ENCODE results near the gene SLC4A5.
"Not testable (repeated sequence)": the region's sequence is repeated elsewhere in the genome, so short reads cannot be mapped to it uniquely, and the experiment has no call there.

The SLC4A5 gene

GRCh38 chr2:74366036-74366435 lies 22.8 kb upstream of the SLC4A5 start:
- no peak overlapping the region for H3K9ac ChIP-seq (ENCODE audit: low read depth, low read length)
- no peak overlapping the region for H3K27ac ChIP-seq (ENCODE audit: low read length)
- H3K9me3 ChIP-seq (ENCODE audit: insufficient read depth, low read depth, low read length): no peaks in the 10 kb centered on the region
- H3K4me1 ChIP-seq (ENCODE audit: insufficient read depth, low read length): no peaks in the 10 kb centered on the region
- H3K4me3 ChIP-seq (ENCODE audit: low read length): no peak overlapping the region
- peaks cover 100% of the 10 kb centered on the region for H3K36me3 ChIP-seq (ENCODE audit: insufficient read depth, low read depth, low read length)
- no peaks in the 10 kb centered on the region for H3K27me3 ChIP-seq (ENCODE audit: insufficient read depth, low read length)

GRCh38 chr2:74364533-74365505 lies 21.6 kb upstream of the SLC4A5 start:
- peaks cover 100% of the 10 kb centered on the region for H3K36me3 ChIP-seq (ENCODE audit: insufficient read depth, low read depth, low read length)
- no peaks in the 10 kb centered on the region for H3K4me1 ChIP-seq (ENCODE audit: insufficient read depth, low read length)
- no peaks in the 10 kb centered on the region for H3K27me3 ChIP-seq (ENCODE audit: insufficient read depth, low read length)
- H3K9ac ChIP-seq (ENCODE audit: low read depth, low read length): no peak overlapping the region
- H3K9me3 ChIP-seq (ENCODE audit: insufficient read depth, low read depth, low read length): no peaks in the 10 kb centered on the region
- no peak overlapping the region for H3K27ac ChIP-seq (ENCODE audit: low read length)
- H3K4me3 ChIP-seq (ENCODE audit: low read length): no peak overlapping the region

- Histone ChIP-seq H3K4me1 (ENCODE audit: insufficient read depth, low read length) (peaks cover 4% of the 10 kb centered on the region; the same call in 1 of the 2 replicates), H3K9me3 (ENCODE audit: insufficient read depth, low read depth, low read length) (no peaks in the 10 kb centered on the region), H3K27ac (ENCODE audit: low read length) (no peak overlapping the region), H3K9ac (ENCODE audit: low read depth, low read length) (no peak overlapping the region), H3K4me3 (ENCODE audit: low read length) (no peak overlapping the region), H3K27me3 (ENCODE audit: insufficient read depth, low read length) (no peaks in the 10 kb centered on the region), H3K36me3 (ENCODE audit: insufficient read depth, low read depth, low read length) (peaks cover 94% of the 10 kb centered on the region)
Observed at GRCh38 chr2:74361327-74361726, 18.1 kb upstream of the SLC4A5 start.

- no peaks in the 10 kb centered on the region for H3K9me3 ChIP-seq (ENCODE audit: insufficient read depth, low read depth, low read length)
- H3K27me3 ChIP-seq (ENCODE audit: insufficient read depth, low read length): no peaks in the 10 kb centered on the region
- peaks cover 4% of the 10 kb centered on the region; the same call in 1 of the 2 replicates for H3K4me1 ChIP-seq (ENCODE audit: insufficient read depth, low read length)
- peaks cover 66% of the 10 kb centered on the region for H3K36me3 ChIP-seq (ENCODE audit: insufficient read depth, low read depth, low read length)
- no peak overlapping the region for H3K27ac ChIP-seq (ENCODE audit: low read length)
- H3K4me3 ChIP-seq (ENCODE audit: low read length): no peak overlapping the region
- H3K9ac ChIP-seq (ENCODE audit: low read depth, low read length): no peak overlapping the region
Observed at GRCh38 chr2:74357627-74358026, 14.4 kb upstream of the SLC4A5 start.

- Histone ChIP-seq H3K4me3 (ENCODE audit: low read length) (no peak overlapping the region), H3K9me3 (ENCODE audit: insufficient read depth, low read depth, low read length) (no peaks in the 10 kb centered on the region), H3K27ac (ENCODE audit: low read length) (no peak overlapping the region), H3K27me3 (ENCODE audit: insufficient read depth, low read length) (no peaks in the 10 kb centered on the region), H3K4me1 (ENCODE audit: insufficient read depth, low read length) (no peaks in the 10 kb centered on the region; the same call in 1 of the 2 replicates), H3K9ac (ENCODE audit: low read depth, low read length) (no peak overlapping the region), H3K36me3 (ENCODE audit: insufficient read depth, low read depth, low read length) (no peaks in the 10 kb centered on the region)
Observed at GRCh38 chr2:74349889-74350288, 6.7 kb upstream of the SLC4A5 start.

- Histone ChIP-seq H3K9ac (ENCODE audit: low read depth, low read length) (no peak overlapping the region), H3K27me3 (ENCODE audit: insufficient read depth, low read length) (no peaks in the 10 kb centered on the region), H3K4me3 (ENCODE audit: low read length) (no peak overlapping the region), H3K9me3 (ENCODE audit: insufficient read depth, low read depth, low read length) (no peaks in the 10 kb centered on the region), H3K27ac (ENCODE audit: low read length) (no peak overlapping the region), H3K4me1 (ENCODE audit: insufficient read depth, low read length) (no peaks in the 10 kb centered on the region; the same call in 1 of the 2 replicates), H3K36me3 (ENCODE audit: insufficient read depth, low read depth, low read length) (no peaks in the 10 kb centered on the region)
Observed at GRCh38 chr2:74347742-74348141, 4.5 kb upstream of the SLC4A5 start.

- Histone ChIP-seq H3K27ac (ENCODE audit: low read length) (no peak overlapping the region), H3K36me3 (ENCODE audit: insufficient read depth, low read depth, low read length) (no peaks in the 10 kb centered on the region), H3K4me1 (ENCODE audit: insufficient read depth, low read length) (no peaks in the 10 kb centered on the region; the same call in 1 of the 2 replicates), H3K9ac (ENCODE audit: low read depth, low read length) (no peak overlapping the region), H3K4me3 (ENCODE audit: low read length) (no peak overlapping the region), H3K27me3 (ENCODE audit: insufficient read depth, low read length) (no peaks in the 10 kb centered on the region), H3K9me3 (ENCODE audit: insufficient read depth, low read depth, low read length) (no peaks in the 10 kb centered on the region)
Observed at GRCh38 chr2:74347303-74347702, 4.1 kb upstream of the SLC4A5 start.

- Histone ChIP-seq H3K9ac (ENCODE audit: low read depth, low read length) (no peak overlapping the region), H3K27ac (ENCODE audit: low read length) (no peak overlapping the region)
Observed at GRCh38 chr2:74345272-74345943, 2.2 kb upstream of the SLC4A5 start.

GRCh38 chr2:74336227-74336626 lies 7.0 kb downstream of the SLC4A5 start:
- H3K4me1 ChIP-seq (ENCODE audit: insufficient read depth, low read length); H3K9me3 ChIP-seq (ENCODE audit: insufficient read depth, low read depth, low read length); H3K27me3 ChIP-seq (ENCODE audit: insufficient read depth, low read length); H3K36me3 ChIP-seq (ENCODE audit: insufficient read depth, low read depth, low read length); H3K27ac ChIP-seq (ENCODE audit: low read length); H3K4me3 ChIP-seq (ENCODE audit: low read length); H3K9ac ChIP-seq (ENCODE audit: low read depth, low read length): not testable (repeated sequence)

More at GRCh38 chr2:74345272-74345943, 2.2 kb upstream of the SLC4A5 start:
- Histone ChIP-seq H3K4me3 (ENCODE audit: low read length) (no peak overlapping the region), H3K27me3 (ENCODE audit: insufficient read depth, low read length) (no peaks in the 10 kb centered on the region), H3K4me1 (ENCODE audit: insufficient read depth, low read length) (no peaks in the 10 kb centered on the region; the same call in 1 of the 2 replicates), H3K9me3 (ENCODE audit: insufficient read depth, low read depth, low read length) (no peaks in the 10 kb centered on the region), H3K36me3 (ENCODE audit: insufficient read depth, low read depth, low read length) (no peaks in the 10 kb centered on the region)

- no peaks in the 10 kb centered on the region for H3K27me3 ChIP-seq (ENCODE audit: insufficient read depth, low read length)
- no peak overlapping the region for H3K9ac ChIP-seq (ENCODE audit: low read depth, low read length)
- no peaks in the 10 kb centered on the region for H3K4me1 ChIP-seq (ENCODE audit: insufficient read depth, low read length)
- no peaks in the 10 kb centered on the region for H3K36me3 ChIP-seq (ENCODE audit: insufficient read depth, low read depth, low read length)
- no peak overlapping the region for H3K4me3 ChIP-seq (ENCODE audit: low read length)
- H3K27ac ChIP-seq (ENCODE audit: low read length): no peak overlapping the region
- no peaks in the 10 kb centered on the region for H3K9me3 ChIP-seq (ENCODE audit: insufficient read depth, low read depth, low read length)
Observed at GRCh38 chr2:74334931-74335333, 8.3 kb downstream of the SLC4A5 start.

- Histone ChIP-seq H3K4me3 (ENCODE audit: low read length) (no peak overlapping the region), H3K36me3 (ENCODE audit: insufficient read depth, low read depth, low read length) (no peaks in the 10 kb centered on the region), H3K9me3 (ENCODE audit: insufficient read depth, low read depth, low read length) (no peaks in the 10 kb centered on the region), H3K9ac (ENCODE audit: low read depth, low read length) (no peak overlapping the region), H3K27me3 (ENCODE audit: insufficient read depth, low read length) (no peaks in the 10 kb centered on the region), H3K4me1 (ENCODE audit: insufficient read depth, low read length) (no peaks in the 10 kb centered on the region), H3K27ac (ENCODE audit: low read length) (no peak overlapping the region)
Observed at GRCh38 chr2:74333896-74334586, 9.2 kb downstream of the SLC4A5 start.
